PC-9 (cell line): ENCODE measurements around the gene PRKAG1.

Experiments
- EZH2 ChIP-seq: fragments of 200-600 bp; sonication (generic); IDR thresholded peaks from 2 replicates; pipeline ENCODE4 v1.8.0; 2017; ENCODE audit warnings: antibody characterized with exemption, low read depth
- TF ChIP-seq, protein P1 (sequence below): fragments of 200-600 bp; sonication (generic); conservative IDR thresholded peaks from 2 replicates; pipeline ENCODE4 v1.6.1; 2017; ENCODE audit warnings: mixed run types, antibody characterized with exemption, mild to moderate bottlenecking, moderate library complexity

DNA sequence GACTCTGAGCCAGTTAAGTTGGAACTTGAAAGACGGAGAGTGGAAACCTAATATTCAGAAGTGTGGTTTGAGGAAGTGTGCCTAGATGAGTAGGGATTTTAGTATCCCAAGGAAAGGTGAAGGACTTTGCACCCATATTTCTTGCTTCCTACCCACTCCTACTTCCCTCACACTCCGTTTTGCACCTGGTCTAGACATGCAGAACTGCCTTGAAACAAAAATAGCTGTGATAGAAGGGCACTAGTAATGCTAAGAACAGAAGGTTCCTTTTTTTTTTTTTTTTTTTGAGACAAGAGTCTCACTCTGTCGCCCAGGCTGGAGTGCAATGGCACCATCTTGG, 60.6 kb downstream of the PRKAG1 start:
- TF ChIP-seq, protein P1, sequence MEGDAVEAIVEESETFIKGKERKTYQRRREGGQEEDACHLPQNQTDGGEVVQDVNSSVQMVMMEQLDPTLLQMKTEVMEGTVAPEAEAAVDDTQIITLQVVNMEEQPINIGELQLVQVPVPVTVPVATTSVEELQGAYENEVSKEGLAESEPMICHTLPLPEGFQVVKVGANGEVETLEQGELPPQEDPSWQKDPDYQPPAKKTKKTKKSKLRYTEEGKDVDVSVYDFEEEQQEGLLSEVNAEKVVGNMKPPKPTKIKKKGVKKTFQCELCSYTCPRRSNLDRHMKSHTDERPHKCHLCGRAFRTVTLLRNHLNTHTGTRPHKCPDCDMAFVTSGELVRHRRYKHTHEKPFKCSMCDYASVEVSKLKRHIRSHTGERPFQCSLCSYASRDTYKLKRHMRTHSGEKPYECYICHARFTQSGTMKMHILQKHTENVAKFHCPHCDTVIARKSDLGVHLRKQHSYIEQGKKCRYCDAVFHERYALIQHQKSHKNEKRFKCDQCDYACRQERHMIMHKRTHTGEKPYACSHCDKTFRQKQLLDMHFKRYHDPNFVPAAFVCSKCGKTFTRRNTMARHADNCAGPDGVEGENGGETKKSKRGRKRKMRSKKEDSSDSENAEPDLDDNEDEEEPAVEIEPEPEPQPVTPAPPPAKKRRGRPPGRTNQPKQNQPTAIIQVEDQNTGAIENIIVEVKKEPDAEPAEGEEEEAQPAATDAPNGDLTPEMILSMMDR: no peak
- no peak for TF ChIP-seq EZH2
